Body of pancreas (tissue), 4 donors: ENCODE measurements around the gene RUBCN. TPM values are rescaled to one million over a fixed set of nuclear protein-coding genes. Genes with fewer than 3 reads are reported as not detected.

Experiments used
- ATAC-seq: fragments of 150-250 bp; one replicate; pipeline ENCODE4 v1.9.1; 2016
- DNase-seq, 4 donors: peaks; one replicate each; pipeline ENCODE4 v3.0.0-alpha.2; 2019
- H3K27ac ChIP-seq, 4 donors: fragments of 200-600 bp; sonication (generic); 1 replicate in 3 of 4; 2 replicates in 1 of 4; pipeline versions ENCODE4 v1.5.1 to v1.6.1; 2016 to 2019; ENCODE audit warnings: mild to moderate bottlenecking in 1 of 4, mixed read lengths in 1 of 4, moderate library complexity in 1 of 4
- H3K27me3 ChIP-seq, 2 donors: fragments of 200-600 bp; sonication (generic); one replicate each; pipeline ENCODE4 v1.6.0; 2016; ENCODE audit warnings: mild to moderate bottlenecking in 1 of 2
- H3K36me3 ChIP-seq, 2 donors: fragments of 200-600 bp; sonication (generic); replicated peaks in 1 of 2; 2 replicates each; pipeline ENCODE4 v1.5.1; 2016; ENCODE audit warnings: low read depth in 2 of 2; ENCODE audit not compliant: insufficient read depth in 1 of 2
- H3K4me1 ChIP-seq: fragments of 200-600 bp; sonication (generic); one replicate; pipeline ENCODE4 v1.6.0; 2016
- H3K4me3 ChIP-seq, 2 donors: fragments of 200-600 bp; sonication (generic); 1 replicate in 1 of 2; 2 replicates in 1 of 2; pipeline ENCODE4 v1.5.1; 2016 to 2019
- H3K9me3 ChIP-seq, 3 donors: fragments of 200-600 bp; sonication (generic); 1 replicate in 2 of 3; 2 replicates in 1 of 3; pipeline ENCODE4 v1.5.1; 2016
- CTCF ChIP-seq, 7 experiments: fragments of 450-650 bp in 4 of 7; fragments of 200-600 bp in 3 of 7; sonication (generic) in 3 of 7; IDR thresholded peaks; one replicate each; pipeline ENCODE4 v1.5.1; 2016 to 2019; ENCODE audit warnings: antibody characterized with exemption in 7 of 7
- POLR2A ChIP-seq, 3 donors: fragments of 450-650 bp; IDR thresholded peaks; one replicate each; pipeline ENCODE4 v1.6.1; 2016; ENCODE audit warnings: antibody characterized with exemption in 3 of 3, mild to moderate bottlenecking in 2 of 3
- whole genome bisulfite sequencing, 2 donors: methylation state at CpG; one replicate each; pipeline ENCODE4 v1.1.5; 2017; 5-methylcytosine and 5-hydroxymethylcytosine counted together
- intact Hi-C: fragments of 100-400 bp; cut with DNase I; formaldehyde crosslinking; loops from one replicate; pipeline ENCODE4 v1.15.1; 2023
- total RNA-seq, 2 donors: library from RNA; depleted of rRNA; stranded (reverse); fragments of >200 nt; gene quantifications; one replicate each; pipeline ENCODE4 v1.1.0, GENCODE V29; 2016

RUBCN gene
- total RNA-seq, 2 donors from 2014 or later = 23.1 to 33.0 TPM

DNA sequence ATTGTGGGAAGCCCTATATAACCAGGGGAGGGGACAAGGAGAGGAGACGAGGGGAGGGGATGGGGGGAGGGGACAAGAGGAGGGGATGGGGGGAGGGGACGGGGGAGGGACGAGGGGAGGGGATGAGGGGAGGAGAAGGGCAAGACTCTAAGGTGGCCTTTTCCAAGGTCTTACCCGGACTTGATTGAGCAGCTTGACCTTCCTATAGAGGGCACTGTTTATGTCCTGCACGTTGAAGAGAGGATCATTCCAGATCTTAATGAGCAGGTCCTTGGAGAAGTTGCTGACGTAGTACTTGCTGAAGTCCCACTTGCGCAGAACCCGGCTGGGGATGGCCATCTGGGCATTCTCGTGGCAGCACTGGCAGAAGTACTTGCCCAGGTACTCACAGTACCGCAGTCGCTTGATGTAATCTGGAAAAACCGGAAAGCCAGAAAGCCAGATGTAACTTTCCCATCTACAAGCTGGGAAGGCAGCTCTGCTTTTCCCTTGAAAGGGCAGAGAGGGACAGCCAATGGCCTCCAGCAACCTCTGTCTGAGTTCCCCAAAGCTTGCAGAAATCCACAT is 55.7 kb downstream of the RUBCN start:
- Histone ChIP-seq H3K27me3 (no peaks in the 10 kb centered on the region), H3K27ac (peak overlapping the region; percentile 91 to 96 (median 94)), H3K36me3 (no peaks in the 10 kb centered on the region), H3K4me1 (peaks cover 39% of the 10 kb centered on the region), H3K9me3 (no peaks in the 10 kb centered on the region), H3K4me3 (no peak overlapping the region)
- peak; percentile 90 to 96 (median 94) for DNase-seq
- intact Hi-C loops = no loop called here
- TF ChIP-seq CTCF (IDR thresholded peaks at IDR 0.05) (peak in 2 of 7 experiments; percentile 6 to 23), POLR2A (IDR thresholded peaks at IDR 0.05) (peak in 2 of 3 donors; percentile 55 to 73)
- peak; percentile 93 for ATAC-seq
- 31 to 54% methylated on average over 6 to 12 of the region's 12 CpGs for WGBS, 2 donors

DNA sequence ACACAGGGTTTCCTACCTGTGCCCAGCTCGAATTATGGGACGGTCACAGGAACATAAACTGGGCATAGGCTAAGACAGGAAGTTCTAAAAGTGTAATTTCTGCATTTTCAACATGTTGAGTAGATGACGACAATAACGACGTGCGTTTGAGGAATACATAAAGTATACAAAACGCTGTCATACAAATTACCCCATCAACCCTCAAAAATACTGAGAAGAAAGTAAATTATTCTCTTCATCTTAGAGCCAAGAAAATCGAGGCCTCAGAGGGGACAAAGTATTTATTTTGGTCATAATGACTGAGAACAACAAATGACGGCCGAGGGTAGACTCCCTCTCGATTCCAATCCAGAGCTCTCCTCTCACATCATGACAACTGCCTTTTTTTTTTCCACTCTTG is 60.8 kb downstream of the RUBCN start:
- H3K4me1 ChIP-seq = peaks cover 16% of the 10 kb centered on the region
- TF ChIP-seq CTCF (IDR thresholded peaks at IDR 0.05) = no peak
- TF ChIP-seq POLR2A (IDR thresholded peaks at IDR 0.05) = no peak
- peaks cover 0 to 11% of the 10 kb centered on the region in 2 donors for H3K36me3 ChIP-seq
- intact Hi-C loops = no loop called here
- ATAC-seq = no peak
- DNase-seq = no peak
- no peaks in the 10 kb centered on the region for H3K9me3 ChIP-seq
- H3K27ac ChIP-seq = no peak overlapping the region
- no peaks in the 10 kb centered on the region for H3K27me3 ChIP-seq
- no peak overlapping the region for H3K4me3 ChIP-seq
- 83 to 93% methylated on average over 11 of the region's 11 CpGs for WGBS, 2 donors

DNA sequence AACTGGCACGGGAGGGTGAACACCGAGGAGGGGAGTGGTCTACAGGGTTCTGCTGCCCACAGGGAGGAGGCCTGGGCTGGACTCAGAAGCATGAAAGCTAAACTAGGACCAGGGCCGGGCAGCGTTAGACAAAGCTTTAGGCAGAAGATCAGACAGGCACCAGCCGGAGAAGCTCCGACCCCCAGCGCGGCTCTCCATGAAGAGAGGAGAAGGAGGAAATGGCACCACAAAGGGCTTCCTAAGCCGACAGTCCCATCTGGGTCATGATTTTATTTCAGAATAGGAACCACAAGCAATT is 61.2 kb downstream of the RUBCN start:
- ATAC-seq = no peak
- TF ChIP-seq CTCF (IDR thresholded peaks at IDR 0.05) = no peak
- no peak for TF ChIP-seq POLR2A (IDR thresholded peaks at IDR 0.05)
- Histone ChIP-seq H3K27me3 (no peaks in the 10 kb centered on the region), H3K4me3 (no peak overlapping the region), H3K27ac (no peak overlapping the region), H3K9me3 (no peaks in the 10 kb centered on the region), H3K36me3 (peaks cover 0 to 11% of the 10 kb centered on the region in 2 donors), H3K4me1 (peaks cover 18% of the 10 kb centered on the region)
- intact Hi-C loops = no loop called here
- WGBS, 2 donors = 92 to 96% methylated on average over 9 of the region's 9 CpGs
- DNase-seq = no peak

GRCh38 chr3:197674741-197675562 is 61.8 kb downstream of the RUBCN start:
- H3K36me3 ChIP-seq = peaks cover 0 to 11% of the 10 kb centered on the region in 2 donors
- H3K27me3 ChIP-seq = no peaks in the 10 kb centered on the region
- peaks cover 14% of the 10 kb centered on the region for H3K4me1 ChIP-seq
- WGBS, 2 donors = 87 to 88% methylated on average over 29 of the region's 29 CpGs
- H3K27ac ChIP-seq = no peak overlapping the region
- DNase-seq (no peak), ATAC-seq (peak; percentile 27)
- no peak overlapping the region for H3K4me3 ChIP-seq
- TF ChIP-seq CTCF (IDR thresholded peaks at IDR 0.05) = no peak
- TF ChIP-seq POLR2A (IDR thresholded peaks at IDR 0.05) = no peak
- intact Hi-C loops = no loop called here
- no peaks in the 10 kb centered on the region for H3K9me3 ChIP-seq
